Measurements from ENCODE around the gene WDR11.

The WDR11 gene

DNA sequence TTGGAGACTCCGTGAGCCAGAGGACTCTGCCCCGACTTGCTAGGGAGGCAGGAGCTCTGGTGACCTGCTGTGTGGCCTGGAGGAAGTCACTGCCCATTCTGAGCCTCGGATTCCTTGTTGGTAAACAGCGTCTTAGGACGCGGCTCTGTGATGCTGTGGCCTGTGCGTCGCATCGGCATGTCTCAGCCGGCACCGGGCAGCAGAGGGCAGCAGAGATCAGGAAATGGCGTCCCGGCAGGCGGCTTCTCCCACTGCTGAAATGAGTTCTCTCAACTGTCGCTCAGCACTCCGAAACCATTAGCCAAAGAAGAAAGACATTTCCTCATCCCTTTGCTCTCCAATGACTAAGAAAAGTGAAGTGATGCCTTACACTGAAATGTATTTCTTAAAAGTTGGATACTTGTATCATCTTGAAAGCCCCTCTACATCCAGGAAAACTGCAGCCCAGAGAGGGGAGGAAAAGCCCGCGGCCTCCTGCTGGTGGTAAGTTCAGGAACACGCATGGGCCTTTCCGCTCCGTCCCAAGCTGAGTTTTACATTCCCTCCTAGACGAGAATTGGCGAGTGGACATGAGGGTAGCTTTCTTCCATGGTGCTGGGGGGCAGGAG, 91.7 kb downstream of the WDR11 start:
- DNase-seq (ENCODE audit: low read depth in 2 of 2, low spot score in 1 of 2) = peak; percentile 17 to 54

DNA sequence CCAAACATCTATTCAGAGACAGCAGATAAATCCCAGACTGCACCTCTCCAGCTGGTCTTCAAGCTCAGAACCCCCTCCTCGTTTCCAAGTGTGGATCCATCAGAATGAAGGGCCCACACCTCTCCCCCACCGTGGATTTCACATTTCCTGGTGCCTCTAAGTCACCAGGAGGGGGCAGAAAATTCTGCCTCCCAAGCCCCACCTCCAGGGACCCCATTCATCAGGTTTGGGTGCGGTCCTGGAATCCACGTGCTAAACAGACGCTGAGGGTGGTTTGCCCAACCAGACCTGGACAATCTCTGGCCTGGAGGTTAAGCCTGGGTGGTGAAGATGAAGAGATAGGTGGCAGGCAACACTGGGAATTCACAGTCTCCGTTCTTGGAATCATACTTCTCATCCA, 92.4 kb downstream of the WDR11 start:
- DNase-seq (ENCODE audit: low read depth in 2 of 2, low spot score in 1 of 2) = no peak

DNA sequence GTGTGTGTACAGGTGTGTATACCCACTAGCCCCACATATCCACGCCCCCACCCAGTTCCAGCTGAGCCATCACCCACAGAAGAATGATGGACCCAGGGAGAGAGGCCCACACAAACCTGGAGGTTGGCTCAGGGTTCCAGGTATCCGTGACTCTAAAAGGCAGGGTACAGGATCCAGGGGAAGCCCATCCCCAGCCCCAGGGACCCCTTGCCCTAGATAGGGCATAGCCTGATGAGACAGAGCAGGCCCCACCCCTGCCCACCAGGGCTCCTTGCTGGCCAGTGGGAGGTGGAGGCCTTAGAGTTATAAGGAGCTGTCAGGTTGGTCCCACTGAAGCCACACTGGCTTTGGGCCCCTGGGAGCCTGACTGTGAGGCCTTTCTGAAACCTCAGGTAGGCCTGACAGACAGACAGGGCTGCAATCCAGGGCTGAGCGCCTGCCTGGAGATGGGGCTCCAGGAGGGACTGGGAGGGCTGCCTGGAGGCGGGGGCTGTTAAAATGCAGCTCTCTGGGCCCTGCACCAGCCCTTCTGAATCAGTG, 93.5 kb downstream of the WDR11 start:
- no peak for DNase-seq (ENCODE audit: low read depth in 2 of 2, low spot score in 1 of 2)

DNA sequence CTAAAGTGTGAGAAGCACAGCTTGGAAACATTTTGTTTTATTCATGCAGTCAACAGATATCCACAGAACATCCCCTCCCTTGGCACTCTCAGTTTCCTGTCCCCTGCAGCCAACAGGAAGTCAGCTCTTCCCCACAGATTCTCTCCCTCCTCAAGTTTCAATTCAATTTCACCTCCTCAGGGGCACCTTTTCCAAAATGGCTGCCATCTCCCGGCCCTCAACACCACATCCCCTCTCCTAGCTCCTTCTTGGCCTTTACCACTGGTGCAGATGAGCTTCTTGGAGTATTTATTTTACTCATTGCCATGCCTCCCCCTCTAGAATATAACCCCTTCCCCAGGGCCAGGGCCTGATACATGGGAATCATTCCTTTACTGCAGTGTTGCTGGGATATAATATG, 94.0 kb downstream of the WDR11 start:
- no peak for DNase-seq (ENCODE audit: low read depth in 2 of 2, low spot score in 1 of 2)

DNA sequence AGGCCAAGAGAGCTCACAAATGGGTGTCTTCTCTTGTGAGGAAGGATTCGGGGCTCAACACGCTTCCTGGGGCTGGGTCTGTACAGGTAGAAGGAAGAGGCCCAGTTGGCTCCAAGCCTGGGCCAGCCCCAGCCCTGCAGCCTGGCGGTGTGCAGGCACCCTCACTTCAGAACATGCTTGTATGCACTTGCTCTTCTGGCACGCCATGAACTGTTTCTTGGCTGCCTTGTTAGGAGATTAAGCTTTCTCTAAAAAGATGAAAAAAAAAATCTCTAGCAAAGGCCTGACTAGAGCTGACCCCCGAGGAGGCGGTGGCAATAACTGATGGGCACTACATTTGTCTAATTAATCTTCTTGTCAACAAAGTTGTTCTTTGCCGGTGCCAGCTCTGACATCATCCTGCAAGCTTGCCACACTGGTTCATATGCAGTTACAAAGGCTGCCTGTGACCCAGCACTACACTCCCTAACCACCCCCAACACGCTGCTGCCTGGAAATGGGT, 94.7 kb downstream of the WDR11 start:
- no peak for DNase-seq (ENCODE audit: low read depth in 2 of 2, low spot score in 1 of 2)

DNA sequence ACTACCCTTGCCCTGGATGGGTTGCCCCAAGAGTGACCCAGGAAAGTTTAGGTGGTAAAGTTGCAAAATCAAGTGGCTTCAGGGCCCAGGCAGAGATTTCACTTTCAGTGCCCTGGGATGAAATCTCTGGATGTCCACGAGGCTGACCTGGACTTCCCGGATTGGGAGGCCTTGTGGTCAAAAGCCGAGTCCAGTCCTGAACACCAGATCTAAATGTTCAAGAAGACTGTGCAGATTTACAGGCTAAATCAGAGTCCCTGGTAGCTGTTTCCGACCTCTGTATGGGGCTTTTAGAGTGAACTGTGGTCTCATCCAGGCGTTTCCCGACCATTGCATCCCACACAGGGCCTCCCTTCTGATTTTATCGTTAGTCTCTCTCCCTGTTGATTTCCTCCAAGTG, 95.3 kb downstream of the WDR11 start:
- no peak for DNase-seq (ENCODE audit: low read depth in 2 of 2, low spot score in 1 of 2)

DNA sequence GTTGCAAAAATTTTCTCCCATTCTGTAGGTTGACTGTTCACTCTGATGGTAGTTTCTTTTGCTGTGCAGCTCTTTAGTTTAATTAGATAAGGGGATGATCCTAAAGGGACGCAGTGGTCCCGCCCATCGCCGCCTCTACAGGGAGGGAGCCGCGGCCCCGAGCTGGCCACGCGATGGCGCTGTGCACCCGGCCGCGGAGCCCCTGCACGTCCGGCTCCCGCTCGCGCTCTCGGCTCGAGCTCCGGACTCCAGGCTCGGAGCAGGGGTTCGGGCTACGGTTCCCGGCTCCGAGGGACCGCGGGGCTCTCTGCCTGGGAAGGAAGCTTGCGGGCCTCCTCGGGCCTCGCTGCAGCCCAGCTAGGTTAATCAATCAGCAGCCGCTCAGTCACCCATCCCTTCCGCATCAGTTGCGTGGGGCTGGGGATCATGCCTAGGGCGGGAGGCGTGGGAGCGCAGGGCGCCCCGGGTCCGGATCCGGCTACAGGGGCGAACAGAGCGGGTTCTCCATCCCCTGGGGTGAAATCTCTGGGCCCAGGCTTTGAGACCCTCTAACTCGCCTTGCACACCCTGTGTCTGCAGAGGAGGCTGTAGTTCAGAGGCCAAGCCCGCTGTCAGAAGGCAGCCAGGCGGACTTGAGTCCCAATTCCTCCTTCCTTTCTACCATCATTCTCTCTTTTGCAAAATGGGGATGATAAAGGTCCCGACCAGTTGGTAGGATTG, 97.9 kb downstream of the WDR11 start:
- peak in 1 of 2 donors; percentile 9 for DNase-seq (ENCODE audit: low read depth in 2 of 2, low spot score in 1 of 2)

DNA sequence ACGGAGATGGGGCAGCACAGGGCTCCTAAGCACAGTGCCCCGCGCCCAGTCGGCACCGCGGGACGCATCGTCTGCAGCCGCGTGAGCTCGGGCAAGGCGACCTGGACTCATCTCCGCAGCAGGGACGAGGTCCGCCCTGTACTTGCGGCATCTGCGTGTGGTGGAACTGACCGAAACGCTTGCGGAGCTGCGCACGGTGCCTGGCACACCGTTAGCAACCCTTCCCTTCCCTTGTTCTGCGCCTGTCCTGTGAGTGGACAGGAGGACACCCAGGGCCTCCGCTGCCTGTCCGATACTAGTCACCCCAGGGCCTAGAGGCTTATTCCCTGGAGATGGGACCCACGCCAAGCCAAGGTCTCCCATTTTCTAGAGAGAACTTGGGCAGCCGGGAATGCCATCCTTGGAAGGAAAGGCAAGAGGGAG, 98.5 kb downstream of the WDR11 start:
- DNase-seq (ENCODE audit: low read depth in 2 of 2, low spot score in 1 of 2) = no peak

DNA sequence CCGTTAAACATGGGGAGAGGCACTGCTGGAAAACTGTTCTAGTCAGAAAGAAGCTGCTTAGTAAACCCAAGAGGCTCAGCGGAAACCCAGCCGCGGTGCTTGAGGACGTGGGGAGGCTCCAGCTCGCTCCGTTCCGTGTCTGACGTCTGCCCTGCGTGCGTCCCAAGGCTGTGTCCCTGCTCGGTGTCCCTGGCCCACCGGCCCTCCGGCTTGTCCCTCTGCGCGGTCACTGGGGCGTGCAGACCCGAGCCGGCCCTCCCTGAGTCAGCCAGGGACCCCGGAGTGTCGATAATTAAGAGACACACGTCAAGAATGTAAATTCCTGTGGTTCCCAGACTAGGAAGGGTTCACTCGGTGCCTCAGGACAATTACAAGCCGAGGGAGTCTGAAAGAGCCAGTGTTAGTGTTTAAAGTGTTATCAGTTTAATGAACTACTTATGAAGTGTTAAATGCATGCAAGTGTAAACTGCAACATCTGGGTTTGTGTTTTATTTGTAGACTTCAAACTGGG, 98.9 kb downstream of the WDR11 start:
- no peak for DNase-seq (ENCODE audit: low read depth in 2 of 2, low spot score in 1 of 2)

DNA sequence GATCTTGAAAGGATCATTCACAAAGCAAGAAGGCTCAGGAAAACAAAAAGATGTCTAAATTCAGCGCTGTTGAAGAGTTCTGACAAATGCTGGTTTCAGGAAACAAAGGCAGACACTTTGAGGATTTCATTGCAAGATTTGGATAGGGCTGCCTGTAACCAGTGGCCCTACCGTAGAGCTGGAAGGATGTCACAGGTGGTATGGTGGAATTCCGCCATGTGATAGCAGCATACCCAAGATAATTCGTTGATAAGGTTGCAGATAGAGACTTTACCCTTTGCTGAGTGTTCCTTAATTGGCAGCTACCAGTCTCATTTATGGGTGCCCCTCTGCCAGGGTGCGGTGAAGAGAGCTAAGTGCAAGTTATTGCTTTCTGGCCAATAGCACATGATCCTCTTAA, 100.1 kb downstream of the WDR11 start:
- DNase-seq (ENCODE audit: low read depth in 2 of 2, low spot score in 1 of 2) = no peak

DNA sequence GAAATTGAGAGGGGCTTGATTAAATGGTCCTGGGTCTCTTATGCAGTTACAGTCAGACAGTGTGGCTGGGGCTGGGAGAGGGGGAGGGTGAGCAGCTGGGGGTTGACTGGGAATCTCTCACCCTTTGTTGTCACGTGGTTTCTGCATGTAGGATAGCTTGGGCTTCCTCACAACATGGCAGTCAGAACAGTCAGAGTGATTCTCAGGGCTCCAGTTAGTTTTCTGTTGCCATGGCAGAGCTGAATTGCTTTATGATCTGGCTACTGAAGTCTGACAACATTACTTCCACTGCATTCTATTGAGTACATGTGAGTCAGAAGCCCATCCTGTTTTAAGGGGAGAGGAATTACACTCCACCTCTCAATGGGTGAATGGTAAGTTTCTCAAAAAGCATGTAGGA, 102.7 kb downstream of the WDR11 start:
- no peak for DNase-seq (ENCODE audit: low read depth in 2 of 2, low spot score in 1 of 2)

Data from stimulated activated CD8-positive, alpha-beta memory T cell treated with anti-CD3 and anti-CD28 coated beads, Interleukin-4, amount 100 ng/mL, for 1 hour (primary cell).